ENCODE measurements around the gene RCAN1. TPM values are rescaled to one million over a fixed set of nuclear protein-coding genes. Genes with fewer than 3 reads are reported as not detected.
"Not testable (repeated sequence)": the region's sequence is repeated elsewhere in the genome, so short reads cannot be mapped to it uniquely, and the experiment has no call there.

RCAN1 gene
- total RNA-seq, 3 donors from 2014 or later = 13.2 to 17.3 (median 17.3) TPM

DNA sequence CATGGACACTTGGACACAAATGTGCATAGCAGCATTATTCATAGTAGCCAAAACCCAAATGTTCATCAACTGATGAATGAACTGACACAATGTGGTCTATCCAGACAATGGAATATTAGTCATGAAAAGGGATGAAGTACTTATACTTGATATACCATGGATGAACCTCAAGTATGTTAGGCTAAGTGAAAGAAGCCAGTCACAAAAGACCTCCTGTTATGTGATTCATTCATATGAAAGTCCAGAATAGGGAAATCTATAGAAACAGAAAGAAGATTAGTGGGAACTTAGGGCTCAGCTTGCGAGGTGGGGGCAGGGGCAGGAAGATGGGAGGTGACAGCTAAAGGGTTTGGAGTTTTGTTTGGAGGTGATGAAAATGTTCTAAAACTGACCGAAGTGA, 110.3 kb downstream of the RCAN1 start:
- Mint-ChIP-seq H3K4me1 (ENCODE audit: low read depth) (no peaks in the 10 kb centered on the region), H3K36me3 (ENCODE audit: insufficient read depth) (no peaks in the 10 kb centered on the region), H3K27me3 (ENCODE audit: low read depth) (peaks cover 19% of the 10 kb centered on the region), H3K9me3 (no peaks in the 10 kb centered on the region), H3K4me3 (no peak overlapping the region)
- ATAC-seq = no peak
- no peak for DNase-seq

DNA sequence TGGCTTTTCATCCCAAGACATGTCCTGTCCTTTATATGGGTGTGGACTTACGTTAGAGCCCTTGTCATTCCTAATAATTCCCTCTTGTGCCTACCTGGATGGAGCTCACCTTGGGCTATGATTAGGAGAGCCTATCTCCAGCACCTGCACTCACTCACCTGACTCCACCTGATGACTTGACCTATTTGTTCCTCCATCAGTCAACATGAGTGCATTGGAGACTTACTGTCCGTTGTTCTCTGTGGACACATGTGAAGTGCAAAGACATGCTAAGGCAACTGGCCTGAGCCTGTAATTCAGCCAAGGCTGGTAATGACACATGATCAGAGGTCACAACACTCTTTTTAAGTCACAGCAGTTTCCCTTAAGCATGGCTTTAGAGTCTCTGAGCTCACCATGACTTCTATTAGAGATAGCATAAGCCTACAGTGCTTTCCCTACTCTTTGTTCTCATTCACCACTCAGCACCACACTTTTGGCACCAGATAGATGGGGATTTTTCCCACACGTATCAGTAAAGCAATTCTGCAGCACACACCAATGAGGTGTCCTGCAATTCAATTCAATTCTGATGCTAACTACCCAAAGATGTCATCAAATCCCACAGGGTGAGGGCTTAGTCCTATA, 112.3 kb downstream of the RCAN1 start:
- Mint-ChIP-seq H3K4me3 (no peak overlapping the region), H3K4me1 (ENCODE audit: low read depth) (no peaks in the 10 kb centered on the region), H3K36me3 (ENCODE audit: insufficient read depth) (no peaks in the 10 kb centered on the region), H3K27me3 (ENCODE audit: low read depth) (peaks cover 23% of the 10 kb centered on the region), H3K9me3 (peaks cover 15% of the 10 kb centered on the region)
- ATAC-seq (no peak), DNase-seq (no peak)

DNA sequence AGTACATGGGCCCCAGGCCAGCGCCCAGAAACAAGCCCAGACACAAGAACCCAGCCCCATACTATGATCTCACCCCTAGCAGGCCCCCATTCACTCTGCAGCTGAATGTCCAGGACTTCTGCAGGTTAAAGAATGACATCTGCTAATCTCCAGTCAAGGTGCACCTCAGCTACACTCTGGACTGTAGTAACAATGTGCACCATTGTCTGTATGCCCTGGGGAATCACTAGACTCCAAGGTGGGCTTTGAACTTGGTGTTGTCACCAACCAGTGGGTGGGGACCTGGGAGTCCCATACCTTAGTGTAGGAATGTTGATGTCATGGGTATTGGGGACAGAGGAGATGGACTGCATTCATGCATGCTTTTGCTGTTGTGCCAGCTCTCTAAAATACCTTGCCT, 113.2 kb downstream of the RCAN1 start:
- no peak for ATAC-seq
- H3K4me3 Mint-ChIP-seq = no peak overlapping the region
- H3K27me3 Mint-ChIP-seq (ENCODE audit: low read depth) = peaks cover 20% of the 10 kb centered on the region
- no peaks in the 10 kb centered on the region for H3K36me3 Mint-ChIP-seq (ENCODE audit: insufficient read depth)
- no peak for DNase-seq
- H3K9me3 Mint-ChIP-seq = peaks cover 24% of the 10 kb centered on the region
- H3K4me1 Mint-ChIP-seq (ENCODE audit: low read depth) = no peaks in the 10 kb centered on the region

DNA sequence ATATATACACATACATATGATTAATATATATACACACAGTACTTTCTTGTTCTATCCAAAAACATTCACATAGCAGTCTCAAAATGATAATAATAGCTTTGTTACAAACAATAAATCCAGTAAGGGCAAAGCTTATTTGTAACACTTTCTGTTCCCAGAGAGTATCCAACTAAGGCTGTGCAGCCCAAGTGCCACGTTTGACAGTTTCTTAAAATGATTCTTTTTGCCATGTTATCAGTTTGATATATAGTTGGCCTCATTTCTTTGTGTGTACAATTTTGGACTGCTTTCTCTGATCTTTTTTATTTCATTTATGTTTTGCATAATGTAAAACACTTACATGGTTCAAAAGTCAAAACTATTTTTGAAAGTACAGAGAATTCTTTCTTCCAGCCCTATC, 114.7 kb downstream of the RCAN1 start:
- Mint-ChIP-seq H3K4me3 (no peak overlapping the region), H3K36me3 (ENCODE audit: insufficient read depth) (no peaks in the 10 kb centered on the region), H3K27me3 (ENCODE audit: low read depth) (peaks cover 18% of the 10 kb centered on the region), H3K9me3 (peaks cover 33% of the 10 kb centered on the region), H3K4me1 (ENCODE audit: low read depth) (no peaks in the 10 kb centered on the region)
- ATAC-seq (no peak), DNase-seq (no peak)

DNA sequence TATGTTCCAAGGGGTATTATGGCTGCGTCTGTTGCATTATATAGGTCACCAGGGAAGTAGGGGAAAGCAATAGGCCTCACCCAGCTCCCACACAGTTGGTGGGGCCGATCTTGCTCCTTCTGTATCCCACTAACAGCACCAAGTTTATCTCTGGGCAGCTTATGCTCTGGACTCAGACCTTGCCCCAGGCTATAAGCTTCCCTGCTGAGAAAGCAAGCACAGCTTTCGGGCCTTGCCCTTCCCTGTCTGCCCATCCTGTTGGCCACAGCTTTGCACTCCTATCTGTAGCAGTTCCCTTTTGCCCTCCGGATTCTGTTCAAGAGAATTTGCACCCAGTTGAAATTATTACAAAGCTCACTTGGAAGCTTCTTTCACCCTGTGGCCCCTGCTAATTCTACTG, 115.8 kb downstream of the RCAN1 start:
- no peak for ATAC-seq
- no peak overlapping the region for H3K4me3 Mint-ChIP-seq
- H3K27me3 Mint-ChIP-seq (ENCODE audit: low read depth) = peaks cover 18% of the 10 kb centered on the region

DNA sequence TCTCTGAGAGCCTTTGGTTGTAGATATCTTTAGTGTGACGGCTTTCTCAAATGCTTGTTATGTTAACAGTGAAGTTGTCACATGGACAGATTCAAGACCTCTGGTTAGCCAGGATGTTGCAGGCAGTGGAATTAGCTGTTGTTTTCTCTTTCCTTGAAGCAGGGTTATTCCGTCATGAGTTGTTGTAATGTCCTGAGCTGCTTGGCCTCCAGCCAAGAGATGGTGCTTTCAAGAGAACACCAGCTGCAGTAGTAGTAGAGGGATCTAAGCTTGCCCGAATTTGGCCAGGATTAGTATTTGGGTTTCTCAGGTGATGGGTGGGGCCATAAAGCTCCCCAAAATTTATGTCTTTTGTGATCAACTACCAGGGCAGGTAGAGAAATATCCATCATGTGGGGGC, 116.3 kb downstream of the RCAN1 start:
- H3K27me3 Mint-ChIP-seq (ENCODE audit: low read depth) = peaks cover 15% of the 10 kb centered on the region
- no peak overlapping the region for H3K4me3 Mint-ChIP-seq
- ATAC-seq = no peak
- no peaks in the 10 kb centered on the region for H3K4me1 Mint-ChIP-seq (ENCODE audit: low read depth)
- DNase-seq = no peak
- no peaks in the 10 kb centered on the region for H3K36me3 Mint-ChIP-seq (ENCODE audit: insufficient read depth)
- H3K9me3 Mint-ChIP-seq = peaks cover 33% of the 10 kb centered on the region

More for the DNA sequence above, 115.8 kb downstream of the RCAN1 start:
- no peaks in the 10 kb centered on the region for H3K4me1 Mint-ChIP-seq (ENCODE audit: low read depth)
- H3K9me3 Mint-ChIP-seq = peaks cover 33% of the 10 kb centered on the region
- H3K36me3 Mint-ChIP-seq (ENCODE audit: insufficient read depth) = no peaks in the 10 kb centered on the region
- DNase-seq = no peak

DNA sequence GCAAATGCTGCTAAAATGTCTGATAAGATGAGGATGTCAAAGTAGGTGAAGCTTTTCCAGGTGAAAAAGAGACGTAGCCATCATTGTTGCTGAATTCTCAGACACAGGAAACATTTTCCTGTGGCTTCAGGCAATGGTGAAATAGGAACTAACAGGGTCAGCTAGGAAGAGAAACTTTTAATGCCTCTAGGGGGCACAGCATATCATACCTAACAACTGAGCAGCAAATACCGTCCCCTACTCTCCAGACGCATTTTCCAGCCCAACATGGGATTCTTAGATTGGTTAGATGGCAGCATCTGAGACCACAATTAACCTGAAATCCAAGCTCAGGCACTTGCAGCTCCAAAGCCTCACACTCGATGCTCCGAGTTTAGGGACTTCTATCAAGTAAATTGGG, 131.1 kb downstream of the RCAN1 start:
- not testable (repeated sequence) for H3K27me3 Mint-ChIP-seq (ENCODE audit: low read depth); H3K36me3 Mint-ChIP-seq (ENCODE audit: insufficient read depth); DNase-seq; H3K4me3 Mint-ChIP-seq; H3K4me1 Mint-ChIP-seq (ENCODE audit: low read depth); ATAC-seq; H3K9me3 Mint-ChIP-seq

DNA sequence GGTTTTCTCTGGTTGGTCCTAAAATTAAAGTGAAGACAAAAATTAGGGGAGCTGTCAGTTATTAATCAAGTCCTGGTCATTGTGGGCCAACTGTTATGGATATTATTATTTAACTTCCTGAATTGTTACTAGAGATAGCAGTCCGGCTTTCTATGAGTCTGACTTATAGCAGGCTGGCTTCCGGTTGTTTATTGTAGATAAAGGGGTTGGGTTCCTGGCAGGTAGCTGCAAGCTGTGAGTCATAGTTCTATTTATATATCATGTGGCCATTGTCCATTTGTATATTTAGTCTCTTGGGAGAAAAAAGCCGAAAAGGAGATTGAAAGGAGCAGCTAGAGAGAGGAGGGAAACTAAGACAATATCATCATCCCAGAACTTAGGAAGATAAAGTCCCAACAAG, 131.5 kb downstream of the RCAN1 start:
- not testable (repeated sequence) for H3K4me3 Mint-ChIP-seq; DNase-seq; H3K36me3 Mint-ChIP-seq (ENCODE audit: insufficient read depth); H3K27me3 Mint-ChIP-seq (ENCODE audit: low read depth); ATAC-seq; H3K9me3 Mint-ChIP-seq; H3K4me1 Mint-ChIP-seq (ENCODE audit: low read depth)

DNA sequence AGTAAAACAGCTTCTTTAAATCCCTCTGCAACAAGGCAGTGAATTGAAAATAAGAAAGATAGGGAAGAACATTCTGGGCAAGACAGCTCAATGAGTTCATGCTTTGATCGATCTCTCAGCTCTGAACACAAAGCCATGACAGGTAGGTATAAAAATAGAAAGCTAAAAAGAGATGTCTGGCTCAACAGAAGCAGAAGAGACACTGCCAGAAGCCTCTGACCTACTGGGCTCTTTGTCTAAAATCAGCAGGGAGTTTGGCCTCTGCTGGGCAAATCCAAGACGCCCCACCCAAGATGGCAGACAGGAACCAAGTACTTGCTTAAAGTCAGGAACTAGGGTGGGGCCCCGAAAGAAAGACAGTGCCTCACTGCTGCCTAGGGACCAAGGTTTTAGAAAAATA, 147.6 kb downstream of the RCAN1 start:
- not testable (repeated sequence) for H3K4me3 Mint-ChIP-seq; H3K9me3 Mint-ChIP-seq; H3K27me3 Mint-ChIP-seq (ENCODE audit: low read depth); H3K36me3 Mint-ChIP-seq (ENCODE audit: insufficient read depth); H3K4me1 Mint-ChIP-seq (ENCODE audit: low read depth); ATAC-seq; DNase-seq

Other genes starting within 250 kb of the RCAN1 start
- 10 to 100 TPM; 22.8 to 28.9 (median 27.9) TPM for gene SMIM11, start 239.6 kb downstream of the RCAN1 start, total RNA-seq
- gene SMIM34, start 191.2 kb downstream of the RCAN1 start, total RNA-seq = not detected
- under 1 TPM; 0.22 to 0.26 (median 0.25) TPM for gene KCNE1, start 102.9 kb downstream of the RCAN1 start, total RNA-seq
- gene CLIC6, start 53.9 kb upstream of the RCAN1 start, total RNA-seq = under 1 TPM; 0.11 to 0.38 (median 0.13) TPM